ENCODE data around the gene C10orf90.

C10orf90 gene

GRCh38 chr10:126536656-126537055, 133.8 kb downstream of the C10orf90 start:
- DNase-seq: no peak

GRCh38 chr10:126536148-126536547, 134.3 kb downstream of the C10orf90 start:
- DNase-seq: no peak

GRCh38 chr10:126533644-126534043, 136.8 kb downstream of the C10orf90 start:
- no peak for DNase-seq

- no peak for DNase-seq
Measured at GRCh38 chr10:126528315-126528835, 142.1 kb downstream of the C10orf90 start.

- DNase-seq: no peak
Measured at GRCh38 chr10:126527645-126528314, 142.7 kb downstream of the C10orf90 start.

- no peak for DNase-seq
Measured at GRCh38 chr10:126525326-126525725, 145.2 kb downstream of the C10orf90 start.

GRCh38 chr10:126524526-126524925, 146.0 kb downstream of the C10orf90 start:
- no peak for DNase-seq

- DNase-seq: no peak
Measured at GRCh38 chr10:126523071-126523470, 147.4 kb downstream of the C10orf90 start.

GRCh38 chr10:126521399-126521798, 149.1 kb downstream of the C10orf90 start:
- DNase-seq: no peak

GRCh38 chr10:126520751-126521317, 149.7 kb downstream of the C10orf90 start:
- no peak for DNase-seq

GRCh38 chr10:126519992-126520391, 150.5 kb downstream of the C10orf90 start:
- no peak for DNase-seq

GRCh38 chr10:126519185-126519584, 151.3 kb downstream of the C10orf90 start:
- no peak for DNase-seq

- DNase-seq: no peak
Measured at GRCh38 chr10:126518218-126519080, 152.0 kb downstream of the C10orf90 start.

GRCh38 chr10:126516515-126516914, 154.0 kb downstream of the C10orf90 start:
- no peak for DNase-seq

GRCh38 chr10:126511917-126512479, 158.5 kb downstream of the C10orf90 start:
- no peak for DNase-seq

- no peak for DNase-seq
Measured at GRCh38 chr10:126509182-126509581, 161.3 kb downstream of the C10orf90 start.

GRCh38 chr10:126508535-126509040, 161.9 kb downstream of the C10orf90 start:
- DNase-seq: no peak

GRCh38 chr10:126504761-126505112, 165.8 kb downstream of the C10orf90 start:
- no peak for DNase-seq

- peak; percentile 36 for DNase-seq
Measured at GRCh38 chr10:126504063-126504760, 166.3 kb downstream of the C10orf90 start.

GRCh38 chr10:126503392-126504062, 167.0 kb downstream of the C10orf90 start:
- no peak for DNase-seq

GRCh38 chr10:126502441-126502840, 168.1 kb downstream of the C10orf90 start:
- no peak for DNase-seq

- no peak for DNase-seq
Measured at GRCh38 chr10:126501828-126502227, 168.7 kb downstream of the C10orf90 start.

Data from RPMI8226 (cell line).